HepG2 (cell line): ENCODE data around the gene SLA2. TPM values are rescaled to one million over a fixed set of nuclear protein-coding genes. Genes with fewer than 3 reads are reported as not detected.
A peak's percentile ranks its signal among the peaks of the same experiment; 100 is the strongest.

Source experiments
- HMG20A ChIP-seq: IDR thresholded peaks from 2 replicates; pipeline ENCODE4 v1.6.1; 2016; ENCODE audit warnings: borderline replicate concordance
- KAT8 ChIP-seq: IDR thresholded peaks from 2 replicates; pipeline ENCODE4 v1.6.1; 2016; ENCODE audit warnings: missing genetic modification reagents, missing compliant biosample characterization
- MAFK ChIP-seq, 2 experiments: IDR thresholded peaks in 1 of 2; conservative IDR thresholded peaks in 1 of 2; 2 replicates each; pipeline ENCODE4 v1.6.1; 2011; ENCODE audit warnings: improper control_type of control experiment in 2 of 2, low read length in 2 of 2
- MTA3 ChIP-seq: sonication (generic); formaldehyde crosslinking; IDR thresholded peaks from 2 replicates; pipeline ENCODE4 v1.4.0; 2020; ENCODE audit warnings: missing genetic modification reagents
- PTBP1 ChIP-seq: fragments of 200-400 bp; formaldehyde crosslinking; IDR thresholded peaks from 2 replicates; pipeline ENCODE4 v1.6.1; 2018; ENCODE audit warnings: low read length, low read depth; ENCODE audit not compliant: poor library complexity, severe bottlenecking
- RORA ChIP-seq: sonication (generic); formaldehyde crosslinking; IDR thresholded peaks from 2 replicates; pipeline ENCODE4 v1.5.0; 2020; ENCODE audit warnings: mild to moderate bottlenecking, missing genetic modification reagents, moderate library complexity
- SALL2 ChIP-seq: sonication (generic); formaldehyde crosslinking; IDR thresholded peaks from 2 replicates; pipeline ENCODE4 v1.8.1; 2023; ENCODE audit warnings: mild to moderate bottlenecking, missing genetic modification reagents, inconsistent platforms
- SRSF9 ChIP-seq: fragments of 200-400 bp; formaldehyde crosslinking; IDR thresholded peaks from 2 replicates; pipeline ENCODE4 v1.6.1; 2018; ENCODE audit warnings: borderline replicate concordance, mild to moderate bottlenecking, low read depth, low read length; ENCODE audit not compliant: insufficient read depth, poor library complexity, severe bottlenecking
- SRY ChIP-seq: sonication (generic); formaldehyde crosslinking; IDR thresholded peaks from 2 replicates; pipeline ENCODE4 v1.8.0; 2022; ENCODE audit warnings: mild to moderate bottlenecking, missing genetic modification reagents
- XBP1 ChIP-seq: sonication (generic); formaldehyde crosslinking; IDR thresholded peaks from 2 replicates; pipeline ENCODE4 v1.5.0; 2020; ENCODE audit warnings: missing genetic modification reagents
- ZNF446 ChIP-seq: sonication (generic); formaldehyde crosslinking; IDR thresholded peaks from 2 replicates; pipeline ENCODE4 v1.5.0; 2020; ENCODE audit warnings: mild to moderate bottlenecking, missing genetic modification reagents
- ZNF577 ChIP-seq: sonication (generic); formaldehyde crosslinking; IDR thresholded peaks from 2 replicates; pipeline ENCODE4 v1.4.0; 2020; ENCODE audit warnings: mild to moderate bottlenecking, low read depth, missing genetic modification reagents, borderline replicate concordance
- polyA plus RNA-seq, 8 experiments: library from polyadenylated mRNA; depleted of rRNA in 3 of 8; stranded (reverse) in 7 of 8; unstranded in 1 of 8; fragments of >200 nt; fragmentation: Illumina TruSeq in 4 of 8; extraction: Trizol in 4 of 8; gene quantifications; 2 replicates each; pipeline versions ENCODE4 v1.2.1 to v1.2.3, GENCODE V29; 2011 to 2016; ENCODE audit warnings: low read depth in 4 of 8, missing spikeins in 1 of 8, mixed read lengths in 1 of 8; ENCODE audit not compliant: insufficient read depth in 1 of 8
- total RNA-seq, 5 experiments: library from RNA; depleted of rRNA; stranded (reverse); fragments of >200 nt; fragmentation: Illumina TruSeq; extraction: Trizol; gene quantifications; 2 replicates each; pipeline ENCODE4 v1.2.3, GENCODE V29; 2016; ENCODE audit warnings: low read depth in 1 of 5
- TF ChIP-seq, protein P1 (sequence below): sonication (generic); formaldehyde crosslinking; IDR thresholded peaks from 2 replicates; pipeline ENCODE4 v1.5.0; 2020; ENCODE audit warnings: mild to moderate bottlenecking, missing genetic modification reagents, borderline replicate concordance
- TF ChIP-seq, protein P2 (sequence below), 2 experiments: fragments of 450-650 bp in 1 of 2; sonication (generic) in 1 of 2; formaldehyde crosslinking; IDR thresholded peaks; 2 replicates each; pipeline versions ENCODE4 v1.5.0 to v1.8.0; 2020 to 2022; ENCODE audit warnings: mild to moderate bottlenecking in 1 of 2, missing genetic modification reagents in 1 of 2
- TF ChIP-seq, protein P3 (sequence below): sonication (generic); formaldehyde crosslinking; IDR thresholded peaks from 2 replicates; pipeline ENCODE4 v1.4.0; 2020; ENCODE audit warnings: mild to moderate bottlenecking, missing genetic modification reagents
- TF ChIP-seq, protein P4 (sequence below): sonication (generic); formaldehyde crosslinking; IDR thresholded peaks from 2 replicates; pipeline ENCODE4 v1.5.0; 2020; ENCODE audit warnings: missing genetic modification reagents
- TF ChIP-seq, protein P5 (sequence below): sonication (generic); formaldehyde crosslinking; IDR thresholded peaks from 2 replicates; pipeline ENCODE4 v1.4.0; 2020; ENCODE audit warnings: missing genetic modification reagents, mild to moderate bottlenecking, borderline replicate concordance
- TF ChIP-seq, protein P6 (sequence below), 2 experiments: sonication (generic) in 1 of 2; formaldehyde crosslinking in 1 of 2; IDR thresholded peaks; 2 replicates each; pipeline versions ENCODE4 v1.4.0 to v1.6.1; 2018 to 2020; ENCODE audit warnings: missing genetic modification reagents in 2 of 2, borderline replicate concordance in 1 of 2, low read depth in 1 of 2, mild to moderate bottlenecking in 1 of 2, missing biosample characterization in 1 of 2

The SLA2 gene
- total and polyA plus RNA-seq, 2 of the 13 experiments (the other 11 are each of a cell fraction or from before 2014, with no cell fraction given) = 1.6 to 3.6 TPM

DNA sequence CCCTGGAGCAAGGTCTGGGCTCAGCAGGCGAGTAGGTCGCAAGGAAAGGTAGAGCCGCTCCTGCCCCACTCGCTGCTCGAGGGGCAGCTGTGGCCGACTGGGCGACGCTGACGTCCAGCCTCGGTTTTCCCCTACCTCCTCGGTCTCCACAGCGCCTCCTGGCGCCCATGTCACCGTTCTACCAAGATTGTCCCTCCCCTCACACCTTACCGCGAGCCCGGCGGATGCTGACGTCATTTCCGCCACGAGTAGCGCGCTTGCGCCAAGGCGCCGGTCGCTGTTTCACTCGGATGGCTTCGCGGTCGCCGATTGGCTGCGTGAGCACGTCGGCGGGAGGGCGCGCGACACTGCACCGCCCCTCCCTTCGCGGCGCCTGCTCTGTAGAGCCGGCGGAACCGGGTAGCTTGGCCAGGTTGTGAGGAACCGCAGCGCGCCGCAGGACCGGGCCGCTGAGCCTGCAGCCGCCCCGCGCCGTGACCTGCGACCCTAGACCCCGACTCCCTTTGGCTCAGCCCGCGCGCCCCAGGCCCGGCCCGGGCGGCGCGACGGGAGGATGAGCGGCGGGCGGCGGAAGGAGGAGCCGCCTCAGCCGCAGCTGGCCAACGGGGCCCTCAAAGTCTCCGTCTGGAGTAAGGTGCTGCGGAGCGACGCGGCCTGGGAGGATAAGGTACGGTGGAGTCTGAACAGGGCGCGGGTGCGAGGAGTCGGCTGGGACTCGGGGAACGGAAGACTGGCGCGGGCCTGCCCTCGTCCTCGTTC lies 40.4 kb downstream of the SLA2 start, which contains the start of gene RAB5IF (continued):
- TF ChIP-seq SRSF9 (no peak), HMG20A (CRISPR knock-in tag) (no peak), MTA3 (CRISPR knock-in tag) (no peak), RORA (CRISPR knock-in tag) (no peak), XBP1 (CRISPR knock-in tag) (peak; percentile 93; the same call in 1 of the 2 replicates), ZNF446 (CRISPR knock-in tag) (peak; percentile 92), SRY (CRISPR knock-in tag) (peak; percentile 89; the same call in 1 of the 2 replicates), PTBP1 (no peak), MAFK (conservative IDR thresholded peaks at IDR 0.05 in 1 of 2, IDR thresholded peaks at IDR 0.05 in 1 of 2; ENCODE audit: low read length in 2 of 2) (peak; percentile 34 to 50; a peak in 3 of 4 replicates), ZNF577 (CRISPR knock-in tag) (no peak), KAT8 (CRISPR knock-in tag) (peak; percentile 100), SALL2 (CRISPR knock-in tag) (peak; percentile 99)
- TF ChIP-seq, protein P1, sequence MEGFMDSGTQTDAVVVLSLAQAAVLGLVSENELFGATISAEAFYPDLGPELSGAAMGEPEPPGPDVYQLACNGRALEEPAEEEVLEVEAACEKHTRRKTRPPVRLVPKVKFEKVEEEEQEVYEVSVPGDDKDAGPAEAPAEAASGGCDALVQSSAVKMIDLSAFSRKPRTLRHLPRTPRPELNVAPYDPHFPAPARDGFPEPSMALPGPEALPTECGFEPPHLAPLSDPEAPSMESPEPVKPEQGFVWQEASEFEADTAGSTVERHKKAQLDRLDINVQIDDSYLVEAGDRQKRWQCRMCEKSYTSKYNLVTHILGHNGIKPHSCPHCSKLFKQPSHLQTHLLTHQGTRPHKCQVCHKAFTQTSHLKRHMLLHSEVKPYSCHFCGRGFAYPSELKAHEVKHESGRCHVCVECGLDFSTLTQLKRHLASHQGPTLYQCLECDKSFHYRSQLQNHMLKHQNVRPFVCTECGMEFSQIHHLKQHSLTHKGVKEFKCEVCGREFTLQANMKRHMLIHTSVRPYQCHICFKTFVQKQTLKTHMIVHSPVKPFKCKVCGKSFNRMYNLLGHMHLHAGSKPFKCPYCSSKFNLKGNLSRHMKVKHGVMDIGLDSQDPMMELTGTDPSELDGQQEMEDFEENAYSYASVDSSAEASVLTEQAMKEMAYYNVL = peak; percentile 95
- TF ChIP-seq, protein P2, sequence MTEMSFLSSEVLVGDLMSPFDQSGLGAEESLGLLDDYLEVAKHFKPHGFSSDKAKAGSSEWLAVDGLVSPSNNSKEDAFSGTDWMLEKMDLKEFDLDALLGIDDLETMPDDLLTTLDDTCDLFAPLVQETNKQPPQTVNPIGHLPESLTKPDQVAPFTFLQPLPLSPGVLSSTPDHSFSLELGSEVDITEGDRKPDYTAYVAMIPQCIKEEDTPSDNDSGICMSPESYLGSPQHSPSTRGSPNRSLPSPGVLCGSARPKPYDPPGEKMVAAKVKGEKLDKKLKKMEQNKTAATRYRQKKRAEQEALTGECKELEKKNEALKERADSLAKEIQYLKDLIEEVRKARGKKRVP (CRISPR knock-in tag; IDR thresholded peaks at IDR 0.05) = peak in 1 of 2 experiments; percentile 67; a peak in 2 of 4 replicates
- TF ChIP-seq, protein P3, sequence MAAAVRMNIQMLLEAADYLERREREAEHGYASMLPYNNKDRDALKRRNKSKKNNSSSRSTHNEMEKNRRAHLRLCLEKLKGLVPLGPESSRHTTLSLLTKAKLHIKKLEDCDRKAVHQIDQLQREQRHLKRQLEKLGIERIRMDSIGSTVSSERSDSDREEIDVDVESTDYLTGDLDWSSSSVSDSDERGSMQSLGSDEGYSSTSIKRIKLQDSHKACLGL (CRISPR knock-in tag) = peak; percentile 83
- TF ChIP-seq, protein P4, sequence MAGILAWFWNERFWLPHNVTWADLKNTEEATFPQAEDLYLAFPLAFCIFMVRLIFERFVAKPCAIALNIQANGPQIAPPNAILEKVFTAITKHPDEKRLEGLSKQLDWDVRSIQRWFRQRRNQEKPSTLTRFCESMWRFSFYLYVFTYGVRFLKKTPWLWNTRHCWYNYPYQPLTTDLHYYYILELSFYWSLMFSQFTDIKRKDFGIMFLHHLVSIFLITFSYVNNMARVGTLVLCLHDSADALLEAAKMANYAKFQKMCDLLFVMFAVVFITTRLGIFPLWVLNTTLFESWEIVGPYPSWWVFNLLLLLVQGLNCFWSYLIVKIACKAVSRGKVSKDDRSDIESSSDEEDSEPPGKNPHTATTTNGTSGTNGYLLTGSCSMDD = peak; percentile 48; the same call in 1 of the 2 replicates
- TF ChIP-seq, protein P5, sequence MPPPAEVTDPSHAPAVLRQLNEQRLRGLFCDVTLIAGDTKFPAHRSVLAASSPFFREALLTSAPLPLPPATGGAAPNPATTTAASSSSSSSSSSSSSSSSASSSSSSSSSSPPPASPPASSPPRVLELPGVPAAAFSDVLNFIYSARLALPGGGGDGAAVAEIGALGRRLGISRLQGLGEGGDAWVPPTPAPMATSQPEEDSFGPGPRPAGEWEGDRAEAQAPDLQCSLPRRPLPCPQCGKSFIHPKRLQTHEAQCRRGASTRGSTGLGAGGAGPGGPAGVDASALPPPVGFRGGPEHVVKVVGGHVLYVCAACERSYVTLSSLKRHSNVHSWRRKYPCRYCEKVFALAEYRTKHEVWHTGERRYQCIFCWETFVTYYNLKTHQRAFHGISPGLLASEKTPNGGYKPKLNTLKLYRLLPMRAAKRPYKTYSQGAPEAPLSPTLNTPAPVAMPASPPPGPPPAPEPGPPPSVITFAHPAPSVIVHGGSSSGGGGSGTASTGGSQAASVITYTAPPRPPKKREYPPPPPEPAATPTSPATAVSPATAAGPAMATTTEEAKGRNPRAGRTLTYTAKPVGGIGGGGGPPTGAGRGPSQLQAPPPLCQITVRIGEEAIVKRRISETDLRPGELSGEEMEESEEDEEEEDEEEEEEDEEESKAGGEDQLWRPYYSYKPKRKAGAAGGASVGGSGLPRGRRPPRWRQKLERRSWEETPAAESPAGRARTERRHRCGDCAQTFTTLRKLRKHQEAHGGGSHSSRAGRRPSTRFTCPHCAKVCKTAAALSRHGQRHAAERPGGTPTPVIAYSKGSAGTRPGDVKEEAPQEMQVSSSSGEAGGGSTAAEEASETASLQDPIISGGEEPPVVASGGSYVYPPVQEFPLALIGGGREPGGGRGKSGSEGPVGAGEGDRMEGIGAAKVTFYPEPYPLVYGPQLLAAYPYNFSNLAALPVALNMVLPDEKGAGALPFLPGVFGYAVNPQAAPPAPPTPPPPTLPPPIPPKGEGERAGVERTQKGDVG = peak; percentile 97
- TF ChIP-seq, protein P6, sequence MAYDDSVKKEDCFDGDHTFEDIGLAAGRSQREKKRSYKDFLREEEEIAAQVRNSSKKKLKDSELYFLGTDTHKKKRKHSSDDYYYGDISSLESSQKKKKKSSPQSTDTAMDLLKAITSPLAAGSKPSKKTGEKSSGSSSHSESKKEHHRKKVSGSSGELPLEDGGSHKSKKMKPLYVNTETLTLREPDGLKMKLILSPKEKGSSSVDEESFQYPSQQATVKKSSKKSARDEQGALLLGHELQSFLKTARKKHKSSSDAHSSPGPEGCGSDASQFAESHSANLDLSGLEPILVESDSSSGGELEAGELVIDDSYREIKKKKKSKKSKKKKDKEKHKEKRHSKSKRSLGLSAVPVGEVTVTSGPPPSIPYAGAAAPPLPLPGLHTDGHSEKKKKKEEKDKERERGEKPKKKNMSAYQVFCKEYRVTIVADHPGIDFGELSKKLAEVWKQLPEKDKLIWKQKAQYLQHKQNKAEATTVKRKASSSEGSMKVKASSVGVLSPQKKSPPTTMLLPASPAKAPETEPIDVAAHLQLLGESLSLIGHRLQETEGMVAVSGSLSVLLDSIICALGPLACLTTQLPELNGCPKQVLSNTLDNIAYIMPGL (CRISPR knock-in tag; IDR thresholded peaks at IDR 0.05; ENCODE audit: borderline replicate concordance in 1 of 2, low read depth in 1 of 2) = peak; percentile 99 to 100
